ENCODE results near the gene TMEM132D. TPM values are rescaled to one million over a fixed set of nuclear protein-coding genes. Genes with fewer than 3 reads are reported as not detected.

Gene TMEM132D
- total RNA-seq, 1 donor from 2014 or later = 1.6 TPM

- H3K27ac ChIP-seq (ENCODE audit: low read depth, low read length) = no peak overlapping the region
- no peak overlapping the region for H3K4me3 ChIP-seq (ENCODE audit: low read length in 3 of 3)
- no peaks in the 10 kb centered on the region for H3K36me3 ChIP-seq (ENCODE audit: control insufficient read depth in 3 of 3, insufficient read depth in 3 of 3, low read length in 3 of 3)
- H3K27me3 ChIP-seq (ENCODE audit: control insufficient read depth in 3 of 3, insufficient read depth in 3 of 3, low read length in 3 of 3) = peaks cover 0 to 4% (median 2%) of the 10 kb centered on the region in 3 donors
- no peaks in the 10 kb centered on the region for H3K9me3 ChIP-seq (ENCODE audit: control insufficient read depth in 3 of 3, low read length in 3 of 3)
- H3K9ac ChIP-seq (ENCODE audit: low read depth in 1 of 3, low read length in 3 of 3) = no peak overlapping the region
- H3K4me1 ChIP-seq (ENCODE audit: control insufficient read depth in 3 of 3, insufficient read depth in 3 of 3, low read length in 3 of 3) = peaks cover 0 to 10% (median 6%) of the 10 kb centered on the region in 3 donors
These were observed 824.1 kb downstream of the TMEM132D start for GRCh38 chr12:129079719-129080118.

- Histone ChIP-seq H3K4me1 (ENCODE audit: control insufficient read depth in 3 of 3, insufficient read depth in 3 of 3, low read length in 3 of 3) (peaks cover 0 to 10% (median 6%) of the 10 kb centered on the region in 3 donors), H3K36me3 (ENCODE audit: control insufficient read depth in 3 of 3, insufficient read depth in 3 of 3, low read length in 3 of 3) (no peaks in the 10 kb centered on the region), H3K4me3 (ENCODE audit: low read length in 3 of 3) (no peak overlapping the region), H3K27me3 (ENCODE audit: control insufficient read depth in 3 of 3, insufficient read depth in 3 of 3, low read length in 3 of 3) (no peaks in the 10 kb centered on the region), H3K9ac (ENCODE audit: low read depth in 1 of 3, low read length in 3 of 3) (no peak overlapping the region), H3K9me3 (ENCODE audit: control insufficient read depth in 3 of 3, low read length in 3 of 3) (no peaks in the 10 kb centered on the region), H3K27ac (ENCODE audit: low read depth, low read length) (no peak overlapping the region)
These were observed 827.1 kb downstream of the TMEM132D start for GRCh38 chr12:129076441-129077320.

GRCh38 chr12:129075460-129076208 lies 828.2 kb downstream of the TMEM132D start:
- Histone ChIP-seq H3K27ac (ENCODE audit: low read depth, low read length) (no peak overlapping the region), H3K4me1 (ENCODE audit: control insufficient read depth in 3 of 3, insufficient read depth in 3 of 3, low read length in 3 of 3) (peaks cover 0 to 10% (median 6%) of the 10 kb centered on the region in 3 donors), H3K36me3 (ENCODE audit: control insufficient read depth in 3 of 3, insufficient read depth in 3 of 3, low read length in 3 of 3) (no peaks in the 10 kb centered on the region), H3K9ac (ENCODE audit: low read depth in 1 of 3, low read length in 3 of 3) (no peak overlapping the region), H3K9me3 (ENCODE audit: control insufficient read depth in 3 of 3, low read length in 3 of 3) (no peaks in the 10 kb centered on the region), H3K27me3 (ENCODE audit: control insufficient read depth in 3 of 3, insufficient read depth in 3 of 3, low read length in 3 of 3) (no peaks in the 10 kb centered on the region), H3K4me3 (ENCODE audit: low read length in 3 of 3) (no peak overlapping the region)

- no peaks in the 10 kb centered on the region for H3K36me3 ChIP-seq (ENCODE audit: control insufficient read depth in 3 of 3, insufficient read depth in 3 of 3, low read length in 3 of 3)
- H3K27me3 ChIP-seq (ENCODE audit: control insufficient read depth in 3 of 3, insufficient read depth in 3 of 3, low read length in 3 of 3) = no peaks in the 10 kb centered on the region
- H3K9me3 ChIP-seq (ENCODE audit: control insufficient read depth in 3 of 3, low read length in 3 of 3) = no peaks in the 10 kb centered on the region
- H3K4me3 ChIP-seq (ENCODE audit: low read length in 3 of 3) = no peak overlapping the region
- H3K4me1 ChIP-seq (ENCODE audit: control insufficient read depth in 3 of 3, insufficient read depth in 3 of 3, low read length in 3 of 3) = peaks cover 0 to 10% (median 6%) of the 10 kb centered on the region in 3 donors
- H3K9ac ChIP-seq (ENCODE audit: low read depth in 1 of 3, low read length in 3 of 3) = no peak overlapping the region
- H3K27ac ChIP-seq (ENCODE audit: low read depth, low read length) = no peak overlapping the region
These were observed 829.4 kb downstream of the TMEM132D start for GRCh38 chr12:129074379-129074778.

- Histone ChIP-seq H3K36me3 (ENCODE audit: control insufficient read depth in 3 of 3, insufficient read depth in 3 of 3, low read length in 3 of 3) (no peaks in the 10 kb centered on the region), H3K4me1 (ENCODE audit: control insufficient read depth in 3 of 3, insufficient read depth in 3 of 3, low read length in 3 of 3) (peaks cover 0 to 10% (median 6%) of the 10 kb centered on the region in 3 donors), H3K27ac (ENCODE audit: low read depth, low read length) (no peak overlapping the region), H3K4me3 (ENCODE audit: low read length in 3 of 3) (no peak overlapping the region), H3K27me3 (ENCODE audit: control insufficient read depth in 3 of 3, insufficient read depth in 3 of 3, low read length in 3 of 3) (no peaks in the 10 kb centered on the region), H3K9me3 (ENCODE audit: control insufficient read depth in 3 of 3, low read length in 3 of 3) (no peaks in the 10 kb centered on the region), H3K9ac (ENCODE audit: low read depth in 1 of 3, low read length in 3 of 3) (no peak overlapping the region)
These were observed 830.5 kb downstream of the TMEM132D start for GRCh38 chr12:129073157-129073915.

GRCh38 chr12:129071362-129071761 lies 832.5 kb downstream of the TMEM132D start:
- Histone ChIP-seq H3K4me1 (ENCODE audit: control insufficient read depth in 3 of 3, insufficient read depth in 3 of 3, low read length in 3 of 3) (peaks cover 0 to 3% (median under 1%) of the 10 kb centered on the region in 3 donors), H3K36me3 (ENCODE audit: control insufficient read depth in 3 of 3, insufficient read depth in 3 of 3, low read length in 3 of 3) (no peaks in the 10 kb centered on the region), H3K9me3 (ENCODE audit: control insufficient read depth in 3 of 3, low read length in 3 of 3) (no peaks in the 10 kb centered on the region), H3K27me3 (ENCODE audit: control insufficient read depth in 3 of 3, insufficient read depth in 3 of 3, low read length in 3 of 3) (no peaks in the 10 kb centered on the region), H3K9ac (ENCODE audit: low read depth in 1 of 3, low read length in 3 of 3) (no peak overlapping the region), H3K4me3 (ENCODE audit: low read length in 3 of 3) (no peak overlapping the region), H3K27ac (ENCODE audit: low read depth, low read length) (no peak overlapping the region)

- Histone ChIP-seq H3K27me3 (ENCODE audit: control insufficient read depth in 3 of 3, insufficient read depth in 3 of 3, low read length in 3 of 3) (no peaks in the 10 kb centered on the region), H3K4me1 (ENCODE audit: control insufficient read depth in 3 of 3, insufficient read depth in 3 of 3, low read length in 3 of 3) (no peaks in the 10 kb centered on the region), H3K36me3 (ENCODE audit: control insufficient read depth in 3 of 3, insufficient read depth in 3 of 3, low read length in 3 of 3) (no peaks in the 10 kb centered on the region), H3K9ac (ENCODE audit: low read depth in 1 of 3, low read length in 3 of 3) (no peak overlapping the region), H3K4me3 (ENCODE audit: low read length in 3 of 3) (no peak overlapping the region), H3K9me3 (ENCODE audit: control insufficient read depth in 3 of 3, low read length in 3 of 3) (no peaks in the 10 kb centered on the region), H3K27ac (ENCODE audit: low read depth, low read length) (no peak overlapping the region)
These were observed 833.9 kb downstream of the TMEM132D start for GRCh38 chr12:129069886-129070285.

GRCh38 chr12:129068684-129069083 lies 835.1 kb downstream of the TMEM132D start:
- Histone ChIP-seq H3K27me3 (ENCODE audit: control insufficient read depth in 3 of 3, insufficient read depth in 3 of 3, low read length in 3 of 3) (no peaks in the 10 kb centered on the region), H3K4me1 (ENCODE audit: control insufficient read depth in 3 of 3, insufficient read depth in 3 of 3, low read length in 3 of 3) (no peaks in the 10 kb centered on the region), H3K9ac (ENCODE audit: low read depth in 1 of 3, low read length in 3 of 3) (no peak overlapping the region), H3K36me3 (ENCODE audit: control insufficient read depth in 3 of 3, insufficient read depth in 3 of 3, low read length in 3 of 3) (no peaks in the 10 kb centered on the region), H3K27ac (ENCODE audit: low read depth, low read length) (no peak overlapping the region), H3K4me3 (ENCODE audit: low read length in 3 of 3) (no peak overlapping the region), H3K9me3 (ENCODE audit: control insufficient read depth in 3 of 3, low read length in 3 of 3) (no peaks in the 10 kb centered on the region)

- H3K9me3 ChIP-seq (ENCODE audit: control insufficient read depth in 3 of 3, low read length in 3 of 3) = no peaks in the 10 kb centered on the region
- no peaks in the 10 kb centered on the region for H3K36me3 ChIP-seq (ENCODE audit: control insufficient read depth in 3 of 3, insufficient read depth in 3 of 3, low read length in 3 of 3)
- H3K4me3 ChIP-seq (ENCODE audit: low read length in 3 of 3) = no peak overlapping the region
- H3K9ac ChIP-seq (ENCODE audit: low read depth in 1 of 3, low read length in 3 of 3) = no peak overlapping the region
- H3K27ac ChIP-seq (ENCODE audit: low read depth, low read length) = no peak overlapping the region
- H3K4me1 ChIP-seq (ENCODE audit: control insufficient read depth in 3 of 3, insufficient read depth in 3 of 3, low read length in 3 of 3) = no peaks in the 10 kb centered on the region
- H3K27me3 ChIP-seq (ENCODE audit: control insufficient read depth in 3 of 3, insufficient read depth in 3 of 3, low read length in 3 of 3) = no peaks in the 10 kb centered on the region
These were observed 836.3 kb downstream of the TMEM132D start for GRCh38 chr12:129067491-129067890.
